GM21423 (cell line): ENCODE data around the gene G6PC1.
"Not testable (repeated sequence)": the region's sequence is repeated elsewhere in the genome, so short reads cannot be mapped to it uniquely, and the experiment has no call there.

Experiments used
- ATAC-seq: cut with Tn5 transposase; IDR thresholded peaks from one replicate; pipeline ENCODE4 v1.9.1; 2021; ENCODE audit warnings: mild to moderate bottlenecking, moderate library complexity; ENCODE audit not compliant: unreplicated experiment

Gene G6PC1

GRCh38 chr17:42873315-42873714 is 27.3 kb upstream of the G6PC1 start:
- ATAC-seq, result no peak

DNA sequence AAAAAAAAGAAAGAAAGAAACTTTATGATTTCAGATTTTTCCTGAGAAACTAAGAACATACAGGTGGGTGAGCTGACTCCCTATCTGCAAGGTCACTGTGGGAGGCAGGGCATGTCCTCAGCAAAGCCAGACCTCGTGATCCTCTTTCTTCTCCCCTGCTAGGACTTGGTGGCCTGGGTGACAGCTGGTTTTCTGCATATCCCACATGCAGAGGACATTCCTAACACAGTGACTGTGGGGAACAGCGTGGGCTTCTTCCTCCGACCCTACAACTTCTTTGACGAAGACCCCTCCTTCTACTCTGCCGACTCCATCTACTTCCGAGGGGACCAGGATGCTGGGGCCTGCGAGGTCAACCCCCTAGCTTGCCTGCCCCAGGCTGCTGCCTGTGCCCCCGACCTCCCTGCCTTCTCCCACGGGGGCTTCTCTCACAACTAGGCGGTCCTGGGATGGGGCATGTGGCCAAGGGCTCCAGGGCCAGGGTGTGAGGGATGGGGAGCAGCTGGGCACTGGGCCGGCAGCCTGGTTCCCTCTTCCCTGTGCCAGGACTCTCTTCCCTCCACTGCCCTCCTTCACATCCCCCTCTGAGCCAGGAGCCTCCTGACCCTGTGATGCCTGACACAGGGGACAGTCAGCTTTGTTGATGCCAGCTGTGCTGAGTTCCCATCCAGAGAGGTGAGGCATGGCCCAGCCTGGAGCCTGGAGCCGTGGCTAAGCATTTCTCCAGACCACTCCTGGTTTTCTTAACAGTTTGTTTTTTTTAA is 26.5 kb upstream of the G6PC1 start:
- ATAC-seq, result not testable (repeated sequence)

- no peak for ATAC-seq
Measured at GRCh38 chr17:42877037-42877436, 23.6 kb upstream of the G6PC1 start.

- no peak for ATAC-seq
Measured at GRCh38 chr17:42878123-42878880, 22.3 kb upstream of the G6PC1 start.

GRCh38 chr17:42878924-42879595 is 21.5 kb upstream of the G6PC1 start:
- no peak for ATAC-seq

GRCh38 chr17:42879596-42879985 is 21.0 kb upstream of the G6PC1 start:
- no peak for ATAC-seq

- no peak for ATAC-seq
Measured at GRCh38 chr17:42880776-42881310, 19.8 kb upstream of the G6PC1 start.

GRCh38 chr17:42881706-42882105 is 18.9 kb upstream of the G6PC1 start:
- not testable (repeated sequence) for ATAC-seq

DNA sequence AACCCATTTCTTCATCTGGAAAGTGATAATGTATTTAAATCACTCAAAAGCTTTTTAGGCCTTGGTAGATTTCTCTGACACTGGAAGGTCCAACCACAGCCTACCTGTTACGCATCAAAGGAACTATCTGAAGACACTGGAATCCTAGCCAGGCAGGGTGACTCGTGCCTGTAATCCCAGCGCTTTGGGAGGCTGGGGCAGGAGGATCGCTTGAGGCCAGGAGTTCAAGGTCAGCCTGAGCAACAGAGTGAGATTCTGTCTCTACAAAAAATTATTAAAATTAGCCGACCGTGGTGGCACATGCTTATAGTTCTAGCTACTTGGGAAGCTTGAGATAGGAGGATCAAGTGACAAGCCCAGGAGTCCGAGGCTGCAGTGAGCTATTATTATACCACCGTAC is 18.4 kb upstream of the G6PC1 start:
- no peak for ATAC-seq

GRCh38 chr17:42883802-42884558 is 16.6 kb upstream of the G6PC1 start:
- no peak for ATAC-seq

DNA sequence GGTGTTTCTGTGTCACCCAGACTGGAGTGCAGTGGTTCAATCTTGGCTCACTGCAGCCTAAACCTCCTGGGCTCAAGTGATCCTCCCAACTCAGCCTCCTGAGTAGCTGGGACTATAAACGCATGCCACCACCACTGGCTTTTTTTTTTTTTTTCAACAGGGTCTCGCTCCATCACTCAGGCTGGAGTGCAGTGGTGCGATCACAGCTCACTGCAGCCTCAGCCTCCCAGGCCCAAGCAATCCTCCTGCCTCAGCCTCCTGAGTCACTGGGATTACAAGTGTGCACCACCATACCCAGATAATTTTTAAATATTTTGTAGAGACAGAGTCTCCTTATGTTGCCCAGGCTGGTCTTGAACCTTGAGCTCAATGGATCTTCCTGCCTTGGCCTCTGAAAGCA is 14.8 kb upstream of the G6PC1 start:
- ATAC-seq, result not testable (repeated sequence)

GRCh38 chr17:42886283-42887176 is 14.1 kb upstream of the G6PC1 start:
- no peak for ATAC-seq

GRCh38 chr17:42889809-42890208 is 10.8 kb upstream of the G6PC1 start:
- no peak for ATAC-seq

- no peak for ATAC-seq
Measured at GRCh38 chr17:42891539-42892152, 9.0 kb upstream of the G6PC1 start.

DNA sequence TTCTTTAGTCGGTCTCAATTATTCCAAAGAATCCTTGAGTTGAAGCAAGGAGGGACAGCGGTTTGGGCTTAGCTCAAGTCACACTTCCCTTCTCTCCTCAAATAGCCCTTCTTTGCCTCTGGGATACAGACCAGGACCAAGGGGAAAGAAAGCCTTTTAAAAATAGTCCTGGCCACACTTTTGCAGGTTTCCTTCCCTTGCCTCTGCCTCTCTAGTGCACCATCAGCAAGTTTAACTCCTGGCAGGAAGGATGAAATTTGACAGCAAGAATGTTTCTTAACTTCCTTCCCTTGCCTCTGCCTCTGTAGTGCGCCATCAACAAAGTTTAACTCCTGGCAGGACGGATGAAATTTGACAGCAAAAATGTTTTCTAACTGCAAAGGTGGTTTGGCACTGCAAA is 7.2 kb upstream of the G6PC1 start:
- ATAC-seq, result no peak

DNA sequence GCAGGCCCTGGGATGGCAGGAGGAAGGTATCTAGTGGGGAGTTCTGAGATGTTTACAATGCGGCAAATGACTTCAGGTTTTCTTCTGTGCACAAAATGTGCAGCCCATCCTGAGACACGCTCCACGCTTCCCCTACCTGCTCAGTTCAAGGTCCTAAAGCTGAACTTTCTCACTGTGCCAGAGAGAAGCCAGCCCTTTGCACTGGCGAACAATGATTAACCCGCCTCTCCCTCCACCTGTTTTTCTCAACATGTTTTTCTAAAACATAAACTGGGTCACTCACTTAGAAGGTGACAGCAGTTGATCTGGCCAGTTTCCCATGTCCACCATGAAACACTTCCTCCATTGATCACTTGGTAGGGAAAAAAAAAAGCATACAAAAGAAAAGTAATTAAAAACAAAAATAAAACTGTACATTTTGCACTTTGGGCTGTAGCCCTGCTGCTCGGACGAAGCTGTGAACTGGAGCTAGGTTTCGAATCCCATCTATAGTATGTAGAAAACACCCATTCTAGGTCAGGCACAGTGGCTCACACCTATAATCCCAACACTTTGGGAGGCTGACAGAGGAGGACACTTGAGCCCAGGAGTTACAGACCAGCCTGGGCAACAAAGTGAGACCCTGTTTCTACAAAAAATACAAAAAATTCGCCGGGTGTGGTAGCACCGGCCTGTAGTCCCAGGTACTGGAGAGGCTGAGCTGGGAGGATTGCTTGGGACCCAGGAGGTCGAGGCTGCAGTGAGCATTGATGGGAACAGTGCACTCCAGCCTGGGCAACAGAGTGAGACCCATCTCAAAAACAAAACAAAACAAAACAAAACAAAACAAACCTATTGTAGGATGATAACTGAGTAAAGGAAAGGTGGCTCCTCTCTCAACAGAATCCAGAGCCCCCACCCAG is 6.1 kb upstream of the G6PC1 start:
- ATAC-seq, result no peak

DNA sequence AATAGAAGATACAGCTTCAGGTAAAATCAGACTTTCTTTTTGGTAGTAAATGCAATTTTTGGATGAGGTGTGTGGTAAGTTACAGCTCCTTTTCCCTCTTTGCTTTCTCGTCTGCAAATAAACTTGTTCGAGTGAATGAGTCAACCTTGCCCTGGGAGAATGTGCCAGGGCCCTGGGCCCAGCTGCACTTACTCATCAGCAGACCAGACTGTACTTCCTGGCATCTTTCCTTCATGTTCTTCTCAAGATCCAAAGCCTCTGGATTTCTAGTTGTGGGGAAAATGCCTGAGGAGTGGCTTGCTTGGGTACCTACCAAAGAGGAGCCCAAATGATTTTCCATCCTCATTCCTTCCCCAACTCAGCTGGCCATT is 5.4 kb upstream of the G6PC1 start:
- no peak for ATAC-seq

- no peak for ATAC-seq
Measured at GRCh38 chr17:42898147-42898811, 2.3 kb upstream of the G6PC1 start.
